GM13977 (cell line): ENCODE data around the gene AP4S1.
"Not testable (repeated sequence)": the region's sequence is repeated elsewhere in the genome, so short reads cannot be mapped to it uniquely, and the experiment has no call there.

Experiments used
- DNase-seq: peaks from one replicate; pipeline ENCODE4 v3.0.0; 2012; ENCODE audit warnings: low spot score
- in situ Hi-C: fragments of 300-500 bp; cut with MboI; formaldehyde crosslinking; loops from one replicate; pipeline ENCODE4 v1.12.0; 2022; ENCODE audit warnings: low sequenced_read_pairs, low pct_unique_long_range_greater_than_20kb, mixed read lengths, inconsistent platforms; ENCODE audit not compliant: unreplicated experiment
- TF ChIP-seq, protein P1 (sequence below): IDR thresholded peaks from 2 replicates; pipeline ENCODE4 v1.5.1; 2012; ENCODE audit warnings: mild to moderate bottlenecking, control low read depth; ENCODE audit not compliant: insufficient read depth; ENCODE audit errors: extremely low read depth, missing control alignments

The AP4S1 gene

DNA sequence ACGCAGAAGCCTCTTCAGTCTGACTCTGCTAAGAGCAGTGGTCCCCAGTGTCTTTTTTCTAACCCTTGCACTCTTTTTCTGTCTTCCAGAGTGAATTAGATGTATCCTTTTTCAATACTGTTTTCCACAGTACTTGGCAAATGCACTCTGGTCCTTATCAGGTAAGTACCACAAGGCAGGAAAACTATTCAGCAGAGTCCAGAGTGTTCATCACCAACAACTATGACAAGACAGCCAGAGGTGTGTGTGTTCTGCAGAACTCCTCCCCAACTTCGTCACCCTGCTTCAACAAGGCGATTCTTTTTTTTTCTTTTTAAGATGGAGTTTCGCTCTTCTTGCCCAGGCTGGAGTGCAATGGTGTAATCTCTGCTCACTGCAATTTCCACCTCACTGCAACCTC, 55.0 kb downstream of the AP4S1 start:
- in situ Hi-C loops = no loop called here

DNA sequence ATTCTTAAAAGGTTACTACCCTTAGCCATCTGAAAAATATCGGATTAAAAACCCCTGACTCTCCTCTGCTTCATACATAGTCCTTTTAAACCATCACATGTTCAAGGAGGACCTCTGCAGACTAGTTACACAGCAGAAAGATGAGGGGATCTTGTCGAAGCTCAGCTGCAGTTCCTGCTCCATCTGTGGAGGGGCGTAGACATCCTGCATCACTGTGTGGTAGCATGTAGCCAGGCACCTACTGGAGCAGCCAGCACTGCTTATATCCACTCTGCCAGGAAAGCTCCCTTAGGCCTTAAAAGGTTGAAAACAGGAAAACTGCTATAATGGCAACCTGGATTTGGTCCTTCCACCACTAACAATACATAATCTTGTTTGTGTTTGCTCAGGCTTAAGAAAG, 58.3 kb downstream of the AP4S1 start:
- no peak for DNase-seq
- TF ChIP-seq, protein P1, sequence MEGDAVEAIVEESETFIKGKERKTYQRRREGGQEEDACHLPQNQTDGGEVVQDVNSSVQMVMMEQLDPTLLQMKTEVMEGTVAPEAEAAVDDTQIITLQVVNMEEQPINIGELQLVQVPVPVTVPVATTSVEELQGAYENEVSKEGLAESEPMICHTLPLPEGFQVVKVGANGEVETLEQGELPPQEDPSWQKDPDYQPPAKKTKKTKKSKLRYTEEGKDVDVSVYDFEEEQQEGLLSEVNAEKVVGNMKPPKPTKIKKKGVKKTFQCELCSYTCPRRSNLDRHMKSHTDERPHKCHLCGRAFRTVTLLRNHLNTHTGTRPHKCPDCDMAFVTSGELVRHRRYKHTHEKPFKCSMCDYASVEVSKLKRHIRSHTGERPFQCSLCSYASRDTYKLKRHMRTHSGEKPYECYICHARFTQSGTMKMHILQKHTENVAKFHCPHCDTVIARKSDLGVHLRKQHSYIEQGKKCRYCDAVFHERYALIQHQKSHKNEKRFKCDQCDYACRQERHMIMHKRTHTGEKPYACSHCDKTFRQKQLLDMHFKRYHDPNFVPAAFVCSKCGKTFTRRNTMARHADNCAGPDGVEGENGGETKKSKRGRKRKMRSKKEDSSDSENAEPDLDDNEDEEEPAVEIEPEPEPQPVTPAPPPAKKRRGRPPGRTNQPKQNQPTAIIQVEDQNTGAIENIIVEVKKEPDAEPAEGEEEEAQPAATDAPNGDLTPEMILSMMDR = no peak
- in situ Hi-C loops = no loop called here

More for the DNA sequence above, 55.0 kb downstream of the AP4S1 start:
- TF ChIP-seq, protein P1 = no peak
- DNase-seq = no peak

DNA sequence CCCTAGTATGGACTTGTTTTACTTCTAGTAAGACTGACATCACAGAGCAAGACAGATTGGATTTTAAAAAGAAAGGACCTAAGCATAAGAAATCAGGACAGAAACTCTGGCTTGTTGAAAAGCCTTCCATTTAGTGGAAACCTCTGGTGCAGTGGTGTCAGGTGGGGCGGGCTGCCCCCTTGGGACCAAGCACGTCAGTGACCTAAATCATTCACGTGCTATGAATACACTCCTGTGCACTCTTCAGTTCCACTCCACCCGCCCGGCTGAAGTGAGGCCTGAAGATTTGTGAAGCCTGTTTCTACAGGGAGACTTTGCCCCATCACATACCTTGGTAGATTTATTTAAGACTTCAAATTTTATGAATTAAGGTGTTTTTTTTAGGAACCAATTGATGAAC, 58.9 kb downstream of the AP4S1 start:
- in situ Hi-C loops = no loop called here
- TF ChIP-seq, protein P1 = peak; percentile 10
- DNase-seq = peak; percentile 50

DNA sequence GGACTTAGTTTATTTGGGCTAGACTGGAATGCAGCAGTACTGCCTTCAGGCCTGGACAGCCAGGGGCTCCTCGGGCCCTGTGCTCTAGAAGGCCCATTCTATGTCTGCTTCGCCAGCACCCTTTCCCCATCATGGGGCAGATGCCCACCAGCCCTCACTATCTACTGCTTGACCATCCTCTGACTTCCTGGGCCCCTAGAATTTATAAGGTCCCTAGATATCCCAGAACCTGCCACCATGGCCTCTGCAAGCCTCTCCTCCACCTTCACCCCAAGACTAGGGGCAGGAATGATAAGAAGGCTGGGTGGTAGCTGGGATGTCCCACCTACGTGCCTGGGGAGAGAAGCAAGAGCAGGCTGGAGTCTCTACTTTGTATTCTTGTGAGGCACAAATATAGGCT, 59.6 kb downstream of the AP4S1 start:
- no peak for DNase-seq
- in situ Hi-C loops = no loop called here
- TF ChIP-seq, protein P1 = no peak

DNA sequence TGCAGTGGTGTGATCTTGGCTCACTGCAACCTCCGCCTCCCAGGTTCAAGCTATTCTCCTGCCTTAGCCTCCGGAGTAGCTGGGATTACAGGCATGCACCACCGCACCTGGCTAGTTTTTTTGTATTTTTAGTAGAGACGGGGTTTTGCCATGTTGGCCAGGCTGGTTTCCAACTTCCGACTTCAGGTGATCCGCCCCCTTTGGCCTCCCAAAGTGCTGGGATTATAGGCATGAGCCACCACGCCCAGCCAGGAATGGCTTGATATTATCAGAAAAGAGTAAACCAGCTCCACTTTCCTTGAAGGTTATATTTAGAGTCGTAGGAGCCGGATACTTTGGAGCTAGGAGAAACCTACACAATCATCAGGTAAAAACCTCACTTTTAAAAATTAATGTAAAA, 61.0 kb downstream of the AP4S1 start:
- DNase-seq, in situ Hi-C loops: not testable (repeated sequence)

DNA sequence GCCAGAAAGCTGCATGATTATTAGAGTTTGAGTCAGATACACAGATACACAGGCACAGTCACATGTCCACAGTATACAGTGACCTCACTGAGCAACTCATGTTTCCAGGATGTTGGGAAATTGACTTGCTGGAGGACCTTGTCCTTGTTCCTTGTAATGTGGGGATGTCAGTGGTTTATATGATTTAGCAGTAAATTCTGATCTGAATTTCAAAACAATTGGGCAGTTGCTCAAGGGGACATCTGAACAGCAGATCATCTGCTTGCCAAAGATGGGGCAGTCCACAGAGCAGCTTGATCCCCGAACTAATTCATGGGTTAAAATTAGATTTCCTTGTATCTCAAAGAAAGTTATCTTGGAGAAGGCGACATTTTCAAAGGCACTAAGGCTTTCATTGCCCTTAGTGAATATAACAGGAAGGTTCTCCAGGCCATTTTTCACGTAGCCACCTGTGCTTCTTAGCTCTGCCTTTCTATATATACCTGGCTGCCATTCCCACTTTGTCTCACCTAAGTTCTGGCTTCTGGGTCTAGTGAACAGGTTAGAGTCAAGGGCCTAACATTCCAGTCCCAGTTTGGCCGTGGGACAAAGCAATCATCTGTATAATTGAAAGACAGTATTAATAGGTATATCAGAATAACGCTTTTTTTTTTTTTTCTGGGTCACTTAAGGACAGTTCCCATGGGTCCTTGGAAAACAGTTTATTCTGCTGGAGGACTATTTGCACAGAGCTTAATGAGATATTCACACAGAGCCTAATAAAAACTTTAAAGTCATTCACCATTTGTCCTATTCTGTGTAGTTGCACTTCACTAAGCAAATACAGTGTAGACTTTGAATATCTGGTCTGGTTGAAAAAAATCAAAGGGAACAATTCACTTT, 65.7 kb downstream of the AP4S1 start:
- in situ Hi-C loops = no loop called here
- TF ChIP-seq, protein P1 = no peak

DNA sequence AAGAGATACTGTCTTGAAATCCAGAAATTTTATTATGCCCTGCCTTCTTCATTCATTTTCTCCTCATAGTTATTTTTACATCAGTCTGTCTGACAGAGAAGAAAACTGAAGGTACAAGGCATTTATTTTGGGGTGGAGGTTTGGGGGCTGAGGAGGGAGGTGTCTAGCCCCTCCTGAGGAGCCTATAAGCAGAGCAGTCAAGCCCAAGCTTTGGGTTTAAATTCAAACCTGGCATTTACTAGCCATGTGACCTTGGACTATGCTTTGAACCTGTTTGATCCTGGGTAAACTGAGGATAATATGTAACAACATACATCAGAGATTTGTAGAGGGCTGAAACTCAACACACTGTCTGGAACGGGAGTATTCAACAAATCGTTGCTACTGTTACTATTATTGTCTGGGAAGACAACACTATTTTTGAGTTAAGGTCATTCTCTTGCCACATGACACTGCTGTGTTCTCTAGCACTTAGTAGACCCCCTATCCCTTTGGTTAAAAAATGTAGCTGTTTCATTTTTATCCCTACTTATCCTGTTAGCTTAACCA, 66.8 kb downstream of the AP4S1 start:
- TF ChIP-seq, protein P1 = no peak
- in situ Hi-C loops = no loop called here
- DNase-seq = no peak

More for the DNA sequence above, 65.7 kb downstream of the AP4S1 start:
- DNase-seq = no peak

DNA sequence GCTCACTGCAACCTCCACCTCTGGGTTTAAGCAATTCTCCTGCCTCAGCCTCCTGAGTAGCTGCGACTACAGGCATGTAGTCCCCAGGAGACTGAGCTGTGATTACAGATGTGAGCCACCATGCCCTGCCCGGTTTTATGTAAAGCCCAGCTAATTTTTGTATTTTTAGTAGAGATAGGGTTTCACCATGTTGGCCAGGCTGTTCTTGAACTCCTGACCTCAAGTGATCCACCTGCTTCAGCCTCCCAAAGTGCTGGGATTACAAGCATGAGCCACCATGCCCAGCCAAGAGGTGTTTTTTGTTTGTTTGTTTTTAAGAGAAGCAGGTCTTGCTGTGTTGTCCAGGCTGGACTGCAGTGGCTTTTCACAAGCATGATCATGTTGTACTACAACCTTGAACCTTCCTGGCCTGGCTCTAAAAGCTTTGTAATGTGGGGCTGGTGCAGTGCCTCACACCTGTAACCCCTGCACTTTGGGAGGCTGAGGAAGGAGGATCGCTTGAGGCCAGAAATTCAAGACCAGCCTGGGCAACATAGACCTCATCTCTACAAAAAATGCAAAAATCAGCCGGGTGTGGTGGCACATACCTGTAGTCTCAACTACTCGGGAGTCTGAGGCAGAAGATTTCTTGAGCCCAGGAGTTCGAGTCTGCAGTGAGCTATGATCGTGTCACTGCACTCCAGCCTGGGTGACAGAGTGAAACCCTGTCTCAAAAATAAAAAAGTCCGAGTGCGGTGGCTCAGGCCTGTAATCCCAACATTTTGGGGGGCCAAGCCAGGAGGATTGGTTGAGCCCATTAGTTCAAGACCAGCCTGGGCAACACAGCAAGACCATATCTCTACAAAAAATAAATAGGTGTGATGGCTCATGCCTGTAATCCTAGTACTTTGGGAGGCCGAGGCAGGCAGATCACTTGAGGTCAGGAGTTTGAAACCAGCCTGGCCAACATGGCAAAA, 68.7 kb downstream of the AP4S1 start:
- DNase-seq, in situ Hi-C loops: not testable (repeated sequence)

DNA sequence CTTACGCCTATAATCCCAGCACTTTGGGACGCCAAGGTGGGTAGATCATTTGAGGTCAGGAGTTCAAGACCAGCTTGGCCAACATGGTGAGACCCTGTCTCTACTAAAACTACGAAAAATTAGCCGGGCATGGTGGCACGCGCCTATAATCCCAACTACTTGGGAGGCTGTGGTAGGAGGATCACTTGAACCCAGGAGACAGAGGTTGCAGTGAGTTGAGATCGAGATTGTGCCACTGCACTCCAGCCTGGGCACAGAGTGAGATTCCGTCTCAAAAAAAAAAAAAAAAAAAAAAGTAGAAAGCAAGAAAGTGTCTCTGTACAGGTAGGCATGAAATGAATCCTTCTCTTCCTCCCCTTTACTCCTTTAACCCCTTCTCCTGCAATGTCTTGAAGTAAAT, 70.4 kb downstream of the AP4S1 start:
- in situ Hi-C loops, DNase-seq: not testable (repeated sequence)
